HL-60 (cell line): ENCODE measurements around the gene KRT6C.

Experiments used
- DNase-seq, 2 experiments: peaks; one replicate each; pipeline ENCODE4 v3.0.0-alpha.2; 2010 to 2020; ENCODE audit warnings: low read depth in 1 of 2, low spot score in 1 of 2
- H3K27ac ChIP-seq: fragments of 250-450 bp; sonication (Bioruptor Pico); replicated peaks from 2 replicates; pipeline ENCODE4 v1.5.1; 2020; ENCODE audit warnings: mild to moderate bottlenecking, moderate library complexity
- H3K27me3 ChIP-seq: fragments of 250-450 bp; sonication (Bioruptor Pico); 2 replicates; pipeline ENCODE4 v1.5.1; 2021; ENCODE audit warnings: mild to moderate bottlenecking, moderate library complexity; ENCODE audit not compliant: insufficient read depth, poor library complexity, severe bottlenecking
- H3K4me3 ChIP-seq: replicated peaks from 2 replicates; pipeline ENCODE4 v1.5.1; 2011; ENCODE audit warnings: mild to moderate bottlenecking, control low read depth, low read length; ENCODE audit not compliant: insufficient read depth
- GABPA ChIP-seq: IDR thresholded peaks from 2 replicates; pipeline ENCODE4 v1.6.1; 2012; ENCODE audit warnings: low read depth
- POLR2AphosphoS5 ChIP-seq: IDR thresholded peaks from 2 replicates; pipeline ENCODE4 v1.6.1; 2012; ENCODE audit warnings: low read depth
- REST ChIP-seq: IDR thresholded peaks from 2 replicates; pipeline ENCODE4 v1.6.1; 2012; ENCODE audit warnings: low read depth; ENCODE audit not compliant: insufficient replicate concordance
- SPI1 ChIP-seq: IDR thresholded peaks from 2 replicates; pipeline ENCODE4 v1.6.1; 2012; ENCODE audit warnings: low read depth, mild to moderate bottlenecking, borderline replicate concordance
- TF ChIP-seq, protein P1 (sequence below): IDR thresholded peaks from one replicate; pipeline ENCODE4 v1.5.1; 2011; ENCODE audit warnings: low read length, control low read depth, inconsistent platforms; ENCODE audit not compliant: insufficient read depth

KRT6C gene

GRCh38 chr12:52477651-52478050 lies 4.0 kb upstream of the KRT6C start:
- Histone ChIP-seq H3K27me3 (peaks cover 7% of the 10 kb centered on the region), H3K27ac (no peak overlapping the region), H3K4me3 (no peak overlapping the region)
- no peak for DNase-seq
- no peak for TF ChIP-seq POLR2AphosphoS5
- TF ChIP-seq, protein P1, sequence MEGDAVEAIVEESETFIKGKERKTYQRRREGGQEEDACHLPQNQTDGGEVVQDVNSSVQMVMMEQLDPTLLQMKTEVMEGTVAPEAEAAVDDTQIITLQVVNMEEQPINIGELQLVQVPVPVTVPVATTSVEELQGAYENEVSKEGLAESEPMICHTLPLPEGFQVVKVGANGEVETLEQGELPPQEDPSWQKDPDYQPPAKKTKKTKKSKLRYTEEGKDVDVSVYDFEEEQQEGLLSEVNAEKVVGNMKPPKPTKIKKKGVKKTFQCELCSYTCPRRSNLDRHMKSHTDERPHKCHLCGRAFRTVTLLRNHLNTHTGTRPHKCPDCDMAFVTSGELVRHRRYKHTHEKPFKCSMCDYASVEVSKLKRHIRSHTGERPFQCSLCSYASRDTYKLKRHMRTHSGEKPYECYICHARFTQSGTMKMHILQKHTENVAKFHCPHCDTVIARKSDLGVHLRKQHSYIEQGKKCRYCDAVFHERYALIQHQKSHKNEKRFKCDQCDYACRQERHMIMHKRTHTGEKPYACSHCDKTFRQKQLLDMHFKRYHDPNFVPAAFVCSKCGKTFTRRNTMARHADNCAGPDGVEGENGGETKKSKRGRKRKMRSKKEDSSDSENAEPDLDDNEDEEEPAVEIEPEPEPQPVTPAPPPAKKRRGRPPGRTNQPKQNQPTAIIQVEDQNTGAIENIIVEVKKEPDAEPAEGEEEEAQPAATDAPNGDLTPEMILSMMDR, result no peak
- TF ChIP-seq GABPA, result no peak
- TF ChIP-seq SPI1, result no peak
- no peak for TF ChIP-seq REST

DNA sequence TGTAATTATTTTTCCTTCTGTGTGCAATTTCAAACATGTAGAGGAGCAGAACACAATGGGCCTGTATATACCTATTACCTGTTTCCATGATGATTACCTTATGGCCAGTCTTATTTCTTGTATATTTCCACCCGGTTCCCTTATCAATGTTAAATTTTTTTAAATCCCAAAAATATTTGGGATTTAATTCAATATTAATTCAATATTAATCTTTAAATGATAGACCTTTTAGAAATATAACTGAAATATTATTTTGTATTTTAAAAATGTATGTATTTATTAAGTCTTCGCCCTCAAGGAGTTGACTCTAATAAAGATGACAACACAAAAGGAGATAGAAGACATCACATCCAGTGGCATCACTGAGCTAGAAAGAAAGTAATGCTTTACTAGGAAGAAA lies 607 bp upstream of the KRT6C start:
- H3K27me3 ChIP-seq, result peaks cover 2% of the 10 kb centered on the region
- no peak for DNase-seq
- no peak overlapping the region for H3K27ac ChIP-seq
- TF ChIP-seq REST, result no peak
- TF ChIP-seq, protein P1, result no peak
- no peak for TF ChIP-seq GABPA
- TF ChIP-seq POLR2AphosphoS5, result no peak
- TF ChIP-seq SPI1, result no peak
- H3K4me3 ChIP-seq, result no peak overlapping the region

DNA sequence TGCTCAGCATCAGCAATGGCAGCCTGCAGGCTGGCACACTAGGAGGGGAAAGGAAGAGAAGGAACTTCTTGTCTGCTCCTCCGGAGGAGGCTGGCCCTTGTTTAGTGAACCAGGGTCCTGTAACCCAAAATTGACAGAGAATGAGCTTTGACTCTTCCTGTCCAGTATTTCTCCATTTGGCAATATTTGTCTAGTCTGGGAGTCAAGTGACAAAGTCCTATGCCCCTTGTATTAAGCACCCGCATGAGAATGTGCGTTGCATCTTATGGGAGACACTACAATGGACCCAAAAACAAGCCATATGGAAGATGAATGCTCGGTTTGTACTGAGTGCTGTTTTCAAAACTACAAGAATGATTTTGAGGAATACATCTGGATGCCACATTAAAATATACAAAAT lies 3.8 kb downstream of the KRT6C start:
- no peak overlapping the region for H3K4me3 ChIP-seq
- H3K27ac ChIP-seq, result no peak overlapping the region
- DNase-seq, result no peak
- peaks cover 3% of the 10 kb centered on the region for H3K27me3 ChIP-seq
- no peak for TF ChIP-seq REST
- TF ChIP-seq, protein P1, result no peak
- no peak for TF ChIP-seq SPI1
- no peak for TF ChIP-seq GABPA
- no peak for TF ChIP-seq POLR2AphosphoS5
